ENCODE results near the gene PLPP1.

PLPP1 gene

DNA sequence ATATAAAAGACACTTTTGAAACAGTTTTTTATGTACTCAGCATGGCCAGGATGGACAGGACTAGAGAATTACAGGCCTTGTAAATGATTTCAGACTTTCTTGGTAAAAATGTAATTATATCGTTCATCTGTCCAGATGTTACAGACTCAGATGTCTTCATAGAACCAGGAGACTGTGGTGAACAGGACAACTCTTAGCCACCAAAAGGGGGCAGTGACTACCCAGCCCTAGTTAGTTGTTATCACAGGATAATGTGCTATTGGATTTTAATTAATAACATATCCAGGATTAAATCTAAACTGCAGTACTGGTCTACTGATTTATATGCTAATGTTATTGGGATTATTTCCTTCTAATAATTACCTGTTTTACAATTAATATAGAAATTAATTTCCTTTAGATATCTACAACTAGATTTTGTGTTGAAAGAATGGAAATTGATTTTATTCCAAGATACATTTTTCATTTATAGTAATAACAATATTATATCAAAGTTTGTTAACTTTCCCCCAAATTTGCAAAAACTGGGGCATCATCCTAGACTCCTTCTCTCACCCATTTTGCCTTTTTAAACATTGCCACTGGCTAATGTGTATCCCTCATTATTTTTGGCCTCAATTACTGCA lies 127.6 kb downstream of the PLPP1 start:
- Histone ChIP-seq H3K27ac (ENCODE audit: low read depth, low read length) (no peak overlapping the region), H3K36me3 (ENCODE audit: control insufficient read depth, insufficient read depth, low read length) (peaks cover 60% of the 10 kb centered on the region), H3K4me1 (ENCODE audit: control insufficient read depth, insufficient read depth, low read length) (no peaks in the 10 kb centered on the region), H3K9me3 (ENCODE audit: control insufficient read depth, insufficient read depth, low read depth, low read length) (no peaks in the 10 kb centered on the region), H3K4me3 (ENCODE audit: low read depth, low read length) (no peak overlapping the region), H3K27me3 (ENCODE audit: control insufficient read depth, insufficient read depth, low read length) (no peaks in the 10 kb centered on the region), H3K9ac (ENCODE audit: low read length) (no peak overlapping the region)

DNA sequence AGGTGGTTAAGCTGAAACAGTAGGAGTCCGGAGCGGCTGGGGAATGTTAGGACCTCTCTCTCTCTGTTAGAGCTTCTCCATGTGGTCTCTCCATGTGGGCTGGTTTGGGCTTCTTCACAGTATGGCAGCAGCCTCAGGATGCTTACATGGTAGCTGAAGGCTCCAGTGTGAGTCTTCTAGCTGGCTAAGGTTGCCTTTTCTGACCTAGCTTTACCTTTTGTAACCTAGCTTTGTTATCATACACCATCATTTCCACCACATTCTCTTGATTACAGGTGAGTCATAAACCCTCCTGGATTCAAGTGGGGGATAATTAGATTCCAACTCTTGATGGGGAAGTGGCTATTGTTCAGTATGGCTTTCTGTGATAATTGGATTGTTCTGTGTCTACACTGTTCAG lies 128.5 kb downstream of the PLPP1 start:
- Histone ChIP-seq H3K27ac (ENCODE audit: low read depth, low read length) (no peak overlapping the region), H3K9me3 (ENCODE audit: control insufficient read depth, insufficient read depth, low read depth, low read length) (no peaks in the 10 kb centered on the region), H3K36me3 (ENCODE audit: control insufficient read depth, insufficient read depth, low read length) (peaks cover 61% of the 10 kb centered on the region), H3K4me1 (ENCODE audit: control insufficient read depth, insufficient read depth, low read length) (no peaks in the 10 kb centered on the region), H3K9ac (ENCODE audit: low read length) (no peak overlapping the region), H3K4me3 (ENCODE audit: low read depth, low read length) (no peak overlapping the region), H3K27me3 (ENCODE audit: control insufficient read depth, insufficient read depth, low read length) (no peaks in the 10 kb centered on the region)

GRCh38 chr5:55402199-55402598 lies 132.6 kb downstream of the PLPP1 start:
- H3K36me3 ChIP-seq (ENCODE audit: control insufficient read depth, insufficient read depth, low read length), result peaks cover 67% of the 10 kb centered on the region
- H3K4me1 ChIP-seq (ENCODE audit: control insufficient read depth, insufficient read depth, low read length), result no peaks in the 10 kb centered on the region
- H3K4me3 ChIP-seq (ENCODE audit: low read depth, low read length), result no peak overlapping the region
- no peak overlapping the region for H3K9ac ChIP-seq (ENCODE audit: low read length)
- H3K9me3 ChIP-seq (ENCODE audit: control insufficient read depth, insufficient read depth, low read depth, low read length), result no peaks in the 10 kb centered on the region
- H3K27me3 ChIP-seq (ENCODE audit: control insufficient read depth, insufficient read depth, low read length), result no peaks in the 10 kb centered on the region
- no peak overlapping the region for H3K27ac ChIP-seq (ENCODE audit: low read depth, low read length)

DNA sequence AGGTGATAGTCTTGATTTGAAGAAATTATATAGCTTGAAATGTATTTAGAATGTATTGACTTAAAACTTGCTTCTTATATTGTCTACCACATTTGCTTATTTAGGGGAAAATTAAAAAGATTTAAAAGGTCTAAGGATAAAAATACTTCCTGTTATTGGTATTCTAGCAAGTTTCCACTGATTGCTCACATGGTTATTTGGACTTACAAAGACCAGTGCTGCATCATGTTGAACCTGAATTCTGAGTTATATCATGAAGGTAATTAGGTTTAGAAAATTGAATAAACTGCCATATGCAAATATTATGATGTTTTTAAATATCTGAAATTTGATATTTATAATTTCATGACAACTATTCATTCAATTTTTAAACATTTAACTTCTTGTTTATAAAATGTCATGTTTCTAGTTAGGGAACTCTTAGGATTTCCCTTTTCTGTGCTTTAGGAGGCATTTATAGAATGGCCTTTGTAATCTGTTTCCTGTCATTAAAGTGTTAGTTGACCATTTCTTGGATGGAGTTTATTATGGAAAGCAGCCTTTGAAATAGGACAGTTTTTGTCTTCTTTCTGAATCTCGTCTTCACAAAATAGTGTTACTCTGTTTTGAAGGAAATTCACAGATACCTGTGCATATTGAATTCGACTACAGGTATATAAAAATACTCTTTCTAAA lies 141.1 kb downstream of the PLPP1 start:
- H3K4me1 ChIP-seq (ENCODE audit: control insufficient read depth, insufficient read depth, low read length), result no peaks in the 10 kb centered on the region
- no peak overlapping the region for H3K27ac ChIP-seq (ENCODE audit: low read depth, low read length)
- H3K36me3 ChIP-seq (ENCODE audit: control insufficient read depth, insufficient read depth, low read length), result peaks cover 63% of the 10 kb centered on the region
- H3K4me3 ChIP-seq (ENCODE audit: low read depth, low read length), result no peak overlapping the region
- peaks cover 12% of the 10 kb centered on the region for H3K9me3 ChIP-seq (ENCODE audit: control insufficient read depth, insufficient read depth, low read depth, low read length)
- no peak overlapping the region for H3K9ac ChIP-seq (ENCODE audit: low read length)
- no peaks in the 10 kb centered on the region for H3K27me3 ChIP-seq (ENCODE audit: control insufficient read depth, insufficient read depth, low read length)

GRCh38 chr5:55392669-55393068 lies 142.1 kb downstream of the PLPP1 start:
- H3K27ac ChIP-seq (ENCODE audit: low read depth, low read length), result no peak overlapping the region
- no peaks in the 10 kb centered on the region for H3K27me3 ChIP-seq (ENCODE audit: control insufficient read depth, insufficient read depth, low read length)
- no peak overlapping the region for H3K9ac ChIP-seq (ENCODE audit: low read length)
- H3K4me1 ChIP-seq (ENCODE audit: control insufficient read depth, insufficient read depth, low read length), result no peaks in the 10 kb centered on the region
- H3K4me3 ChIP-seq (ENCODE audit: low read depth, low read length), result no peak overlapping the region
- peaks cover 12% of the 10 kb centered on the region for H3K9me3 ChIP-seq (ENCODE audit: control insufficient read depth, insufficient read depth, low read depth, low read length)
- peaks cover 64% of the 10 kb centered on the region for H3K36me3 ChIP-seq (ENCODE audit: control insufficient read depth, insufficient read depth, low read length)

DNA sequence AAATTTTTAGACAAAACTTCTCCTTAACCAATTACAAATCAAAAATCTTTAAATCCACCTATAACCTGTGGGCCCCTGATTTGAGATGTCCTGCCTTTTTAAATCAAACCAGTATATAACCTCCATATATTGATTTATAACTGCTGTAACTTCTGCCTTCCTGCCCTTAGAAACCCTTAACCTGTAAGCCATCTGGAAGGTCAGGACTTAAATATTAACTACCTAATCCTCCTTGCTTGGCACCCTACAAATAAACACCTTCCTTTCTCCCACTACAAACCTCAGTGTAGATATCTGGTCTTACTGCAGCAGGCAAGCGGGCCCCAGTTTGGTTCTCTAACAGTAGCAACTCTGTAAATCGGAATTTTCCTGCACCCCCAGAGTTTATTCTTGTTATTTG lies 143.1 kb downstream of the PLPP1 start:
- H3K27ac ChIP-seq (ENCODE audit: low read depth, low read length), result no peak overlapping the region
- no peak overlapping the region for H3K4me3 ChIP-seq (ENCODE audit: low read depth, low read length)
- H3K9me3 ChIP-seq (ENCODE audit: control insufficient read depth, insufficient read depth, low read depth, low read length), result peaks cover 12% of the 10 kb centered on the region
- no peak overlapping the region for H3K9ac ChIP-seq (ENCODE audit: low read length)
- H3K27me3 ChIP-seq (ENCODE audit: control insufficient read depth, insufficient read depth, low read length), result no peaks in the 10 kb centered on the region
- H3K4me1 ChIP-seq (ENCODE audit: control insufficient read depth, insufficient read depth, low read length), result no peaks in the 10 kb centered on the region
- peaks cover 60% of the 10 kb centered on the region for H3K36me3 ChIP-seq (ENCODE audit: control insufficient read depth, insufficient read depth, low read length)

- no peak overlapping the region for H3K4me3 ChIP-seq (ENCODE audit: low read depth, low read length)
- no peaks in the 10 kb centered on the region for H3K4me1 ChIP-seq (ENCODE audit: control insufficient read depth, insufficient read depth, low read length)
- no peaks in the 10 kb centered on the region for H3K27me3 ChIP-seq (ENCODE audit: control insufficient read depth, insufficient read depth, low read length)
- peaks cover 8% of the 10 kb centered on the region for H3K9me3 ChIP-seq (ENCODE audit: control insufficient read depth, insufficient read depth, low read depth, low read length)
- no peak overlapping the region for H3K9ac ChIP-seq (ENCODE audit: low read length)
- H3K36me3 ChIP-seq (ENCODE audit: control insufficient read depth, insufficient read depth, low read length), result peaks cover 56% of the 10 kb centered on the region
- H3K27ac ChIP-seq (ENCODE audit: low read depth, low read length), result no peak overlapping the region
Observed at GRCh38 chr5:55387865-55388264, 146.9 kb downstream of the PLPP1 start.

DNA sequence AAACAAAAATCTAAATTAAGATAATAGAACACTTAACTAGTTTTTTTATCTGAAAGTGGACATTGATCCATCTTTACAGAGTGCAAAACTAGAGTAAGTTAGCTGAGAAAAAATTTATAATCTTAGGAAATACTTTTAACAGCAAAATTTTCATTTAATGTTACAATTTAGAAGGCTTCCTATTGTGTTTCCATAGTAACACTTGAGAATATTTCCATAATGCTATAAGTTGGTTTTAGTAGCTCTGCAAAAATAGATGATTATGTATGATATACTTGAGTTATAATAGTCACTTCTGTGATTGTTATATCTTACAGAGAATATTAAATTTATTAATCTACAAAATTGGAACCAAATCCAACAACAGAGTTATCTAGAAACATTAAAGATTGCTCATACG lies 148.4 kb downstream of the PLPP1 start:
- Histone ChIP-seq H3K27ac (ENCODE audit: low read depth, low read length) (no peak overlapping the region), H3K36me3 (ENCODE audit: control insufficient read depth, insufficient read depth, low read length) (peaks cover 50% of the 10 kb centered on the region), H3K4me3 (ENCODE audit: low read depth, low read length) (no peak overlapping the region), H3K9ac (ENCODE audit: low read length) (no peak overlapping the region), H3K9me3 (ENCODE audit: control insufficient read depth, insufficient read depth, low read depth, low read length) (peaks cover 2% of the 10 kb centered on the region; the same call in 1 of the 2 replicates), H3K4me1 (ENCODE audit: control insufficient read depth, insufficient read depth, low read length) (no peaks in the 10 kb centered on the region), H3K27me3 (ENCODE audit: control insufficient read depth, insufficient read depth, low read length) (no peaks in the 10 kb centered on the region)

GRCh38 chr5:55385846-55386245 lies 148.9 kb downstream of the PLPP1 start:
- Histone ChIP-seq H3K36me3 (ENCODE audit: control insufficient read depth, insufficient read depth, low read length) (peaks cover 47% of the 10 kb centered on the region), H3K27ac (ENCODE audit: low read depth, low read length) (no peak overlapping the region), H3K9me3 (ENCODE audit: control insufficient read depth, insufficient read depth, low read depth, low read length) (peaks cover 2% of the 10 kb centered on the region; the same call in 1 of the 2 replicates), H3K4me1 (ENCODE audit: control insufficient read depth, insufficient read depth, low read length) (no peaks in the 10 kb centered on the region), H3K9ac (ENCODE audit: low read length) (no peak overlapping the region), H3K4me3 (ENCODE audit: low read depth, low read length) (no peak overlapping the region), H3K27me3 (ENCODE audit: control insufficient read depth, insufficient read depth, low read length) (no peaks in the 10 kb centered on the region)

- no peak overlapping the region for H3K4me3 ChIP-seq (ENCODE audit: low read depth, low read length)
- no peaks in the 10 kb centered on the region for H3K27me3 ChIP-seq (ENCODE audit: control insufficient read depth, insufficient read depth, low read length)
- H3K9me3 ChIP-seq (ENCODE audit: control insufficient read depth, insufficient read depth, low read depth, low read length), result peaks cover 2% of the 10 kb centered on the region; the same call in 1 of the 2 replicates
- no peak overlapping the region for H3K27ac ChIP-seq (ENCODE audit: low read depth, low read length)
- H3K9ac ChIP-seq (ENCODE audit: low read length), result no peak overlapping the region
- H3K4me1 ChIP-seq (ENCODE audit: control insufficient read depth, insufficient read depth, low read length), result no peaks in the 10 kb centered on the region
- peaks cover 47% of the 10 kb centered on the region for H3K36me3 ChIP-seq (ENCODE audit: control insufficient read depth, insufficient read depth, low read length)
Observed at GRCh38 chr5:55385227-55385626, 149.5 kb downstream of the PLPP1 start.

GRCh38 chr5:55384072-55384471 lies 150.7 kb downstream of the PLPP1 start:
- peaks cover 51% of the 10 kb centered on the region for H3K36me3 ChIP-seq (ENCODE audit: control insufficient read depth, insufficient read depth, low read length)
- H3K27ac ChIP-seq (ENCODE audit: low read depth, low read length), result no peak overlapping the region
- peaks cover 2% of the 10 kb centered on the region; the same call in 1 of the 2 replicates for H3K9me3 ChIP-seq (ENCODE audit: control insufficient read depth, insufficient read depth, low read depth, low read length)
- no peaks in the 10 kb centered on the region for H3K4me1 ChIP-seq (ENCODE audit: control insufficient read depth, insufficient read depth, low read length)
- H3K9ac ChIP-seq (ENCODE audit: low read length), result no peak overlapping the region
- no peaks in the 10 kb centered on the region for H3K27me3 ChIP-seq (ENCODE audit: control insufficient read depth, insufficient read depth, low read length)
- no peak overlapping the region for H3K4me3 ChIP-seq (ENCODE audit: low read depth, low read length)
